PFSK-1 (cell line): Measurements from ENCODE around the gene MPO.

ENCODE experiments used
- FOXP2 ChIP-seq: optimal IDR thresholded peaks from 2 replicates; pipeline ENCODE3; 2011; ENCODE audit warnings: borderline replicate concordance, control low read depth, inconsistent platforms; ENCODE audit not compliant: insufficient read depth; ENCODE audit errors: extremely low read length, extremely low read depth
- POLR2AphosphoS5 ChIP-seq: IDR thresholded peaks from 2 replicates; pipeline ENCODE4 v1.6.1; 2012; ENCODE audit warnings: low read depth, mild to moderate bottlenecking, control low read depth, low read length, moderate library complexity
- SIN3A ChIP-seq: IDR thresholded peaks from 2 replicates; pipeline ENCODE4 v1.6.1; 2012; ENCODE audit warnings: mild to moderate bottlenecking, low read length, moderate library complexity, borderline replicate concordance; ENCODE audit not compliant: insufficient read depth
- TAF1 ChIP-seq: IDR thresholded peaks from 2 replicates; pipeline ENCODE4 v1.6.1; 2012; ENCODE audit warnings: low read length, control low read depth, borderline replicate concordance; ENCODE audit not compliant: insufficient read depth

DNA sequence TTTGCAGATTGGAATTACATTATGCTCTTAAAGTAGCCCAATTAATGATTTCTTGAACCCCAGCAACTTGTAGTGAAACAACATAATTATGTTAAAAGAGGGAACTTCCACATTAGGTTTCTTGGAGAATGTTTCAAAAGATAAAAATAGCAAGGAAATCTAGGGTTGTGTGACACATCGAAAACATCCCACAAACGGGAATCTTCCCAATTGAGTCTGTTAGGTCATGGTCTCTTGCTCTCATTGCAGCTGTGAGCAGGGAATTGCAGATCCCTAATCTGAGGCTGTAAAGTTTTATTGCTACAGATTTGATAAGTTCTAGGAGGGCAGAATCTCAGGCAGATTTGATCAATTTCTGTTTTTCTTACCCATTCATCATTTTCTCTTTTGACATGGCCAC is 49.1 kb downstream of the MPO start:
- TF ChIP-seq POLR2AphosphoS5 (no peak), SIN3A (no peak), TAF1 (no peak), FOXP2 (no peak)
